Measurements from ENCODE around the gene CP. TPM values are rescaled to one million over a fixed set of nuclear protein-coding genes. Genes with fewer than 3 reads are reported as not detected.

CP gene
- total RNA-seq, 4 donors from 2014 or later = 17.7 to 46.3 (median 19.3) TPM

GRCh38 chr3:149181182-149181581 is 40.4 kb downstream of the CP start:
- Histone ChIP-seq H3K4me3 (no peak overlapping the region), H3K27ac (peak overlapping the region in 2 of 4 donors; percentile 82 to 85), H3K9me3 (no peaks in the 10 kb centered on the region), H3K27me3 (no peaks in the 10 kb centered on the region), H3K36me3 (peaks cover 0 to 39% (median 0%) of the 10 kb centered on the region in 3 donors), H3K4me1 (peaks cover 0 to 17% (median 4%) of the 10 kb centered on the region in 4 donors)
- no peak for TF ChIP-seq CTCF (IDR thresholded peaks at IDR 0.05)
- no peak for TF ChIP-seq EP300 (IDR thresholded peaks at IDR 0.05)
- TF ChIP-seq POLR2A (IDR thresholded peaks at IDR 0.05) = no peak
- DNase-seq (ENCODE audit: low spot score in 2 of 2) = no peak
- 95 to 97% methylated on average over 2 of the region's 2 CpGs for WGBS, 2 donors

- peak; percentile 93 to 98 for DNase-seq (ENCODE audit: low spot score in 2 of 2)
- peak overlapping the region in 3 of 4 donors; percentile 1 to 85 (median 82) for H3K27ac ChIP-seq
- no peaks in the 10 kb centered on the region for H3K9me3 ChIP-seq
- H3K4me1 ChIP-seq = peaks cover 0 to 17% (median 4%) of the 10 kb centered on the region in 4 donors
- no peaks in the 10 kb centered on the region for H3K27me3 ChIP-seq
- H3K36me3 ChIP-seq = peaks cover 0 to 50% (median 0%) of the 10 kb centered on the region in 3 donors
- no peak for TF ChIP-seq CTCF (IDR thresholded peaks at IDR 0.05)
- TF ChIP-seq POLR2A (IDR thresholded peaks at IDR 0.05) = no peak
- peak; percentile 72 to 93 for TF ChIP-seq EP300 (IDR thresholded peaks at IDR 0.05)
- H3K4me3 ChIP-seq = no peak overlapping the region
- WGBS, 2 donors = 40 to 52% methylated on average over 7 of the region's 7 CpGs
These were observed 41.5 kb downstream of the CP start for GRCh38 chr3:149180057-149180573.

- no peak for TF ChIP-seq CTCF (IDR thresholded peaks at IDR 0.05)
- no peak for TF ChIP-seq EP300 (IDR thresholded peaks at IDR 0.05)
- TF ChIP-seq POLR2A (IDR thresholded peaks at IDR 0.05) = no peak
- no peak overlapping the region for H3K4me3 ChIP-seq
- peaks cover 0 to 57% (median 0%) of the 10 kb centered on the region in 3 donors for H3K36me3 ChIP-seq
- H3K4me1 ChIP-seq = peaks cover 0 to 17% (median 4%) of the 10 kb centered on the region in 4 donors
- H3K9me3 ChIP-seq = no peaks in the 10 kb centered on the region
- H3K27ac ChIP-seq = peak overlapping the region in 2 of 4 donors; percentile 76 to 82
- DNase-seq (ENCODE audit: low spot score in 2 of 2) = no peak
- H3K27me3 ChIP-seq = no peaks in the 10 kb centered on the region
- 68 to 71% methylated on average over 1 of the region's 1 CpG for WGBS, 2 donors
These were observed 42.4 kb downstream of the CP start for GRCh38 chr3:149179220-149179619.

- no peaks in the 10 kb centered on the region for H3K27me3 ChIP-seq
- TF ChIP-seq EP300 (IDR thresholded peaks at IDR 0.05) = no peak
- H3K36me3 ChIP-seq = peaks cover 0 to 77% (median 0%) of the 10 kb centered on the region in 3 donors
- H3K4me3 ChIP-seq = no peak overlapping the region
- no peaks in the 10 kb centered on the region for H3K9me3 ChIP-seq
- H3K4me1 ChIP-seq = peaks cover 0 to 17% (median 4%) of the 10 kb centered on the region in 4 donors
- WGBS, 2 donors = 100% methylated on average over 1 of the region's 1 CpG
- no peak overlapping the region for H3K27ac ChIP-seq
- DNase-seq (ENCODE audit: low spot score in 2 of 2) = no peak
These were observed 44.5 kb downstream of the CP start for GRCh38 chr3:149177122-149177521.

GRCh38 chr3:149174901-149175300 is 46.7 kb downstream of the CP start:
- DNase-seq (ENCODE audit: low spot score in 2 of 2) = no peak
- Histone ChIP-seq H3K4me1 (peaks cover 0 to 13% (median 4%) of the 10 kb centered on the region in 4 donors), H3K27me3 (no peaks in the 10 kb centered on the region), H3K9me3 (no peaks in the 10 kb centered on the region), H3K4me3 (no peak overlapping the region), H3K27ac (no peak overlapping the region), H3K36me3 (peaks cover 0 to 80% (median 0%) of the 10 kb centered on the region in 3 donors)
- WGBS, 2 donors = 77 to 93% methylated on average over 3 of the region's 3 CpGs
- TF ChIP-seq POLR2A (IDR thresholded peaks at IDR 0.05) (no peak), CTCF (IDR thresholded peaks at IDR 0.05) (no peak), EP300 (IDR thresholded peaks at IDR 0.05) (no peak)
